ENCODE measurements around the gene ZNRD2.
A peak's percentile ranks its signal among the peaks of the same experiment; 100 is the strongest.

ZNRD2 gene

DNA sequence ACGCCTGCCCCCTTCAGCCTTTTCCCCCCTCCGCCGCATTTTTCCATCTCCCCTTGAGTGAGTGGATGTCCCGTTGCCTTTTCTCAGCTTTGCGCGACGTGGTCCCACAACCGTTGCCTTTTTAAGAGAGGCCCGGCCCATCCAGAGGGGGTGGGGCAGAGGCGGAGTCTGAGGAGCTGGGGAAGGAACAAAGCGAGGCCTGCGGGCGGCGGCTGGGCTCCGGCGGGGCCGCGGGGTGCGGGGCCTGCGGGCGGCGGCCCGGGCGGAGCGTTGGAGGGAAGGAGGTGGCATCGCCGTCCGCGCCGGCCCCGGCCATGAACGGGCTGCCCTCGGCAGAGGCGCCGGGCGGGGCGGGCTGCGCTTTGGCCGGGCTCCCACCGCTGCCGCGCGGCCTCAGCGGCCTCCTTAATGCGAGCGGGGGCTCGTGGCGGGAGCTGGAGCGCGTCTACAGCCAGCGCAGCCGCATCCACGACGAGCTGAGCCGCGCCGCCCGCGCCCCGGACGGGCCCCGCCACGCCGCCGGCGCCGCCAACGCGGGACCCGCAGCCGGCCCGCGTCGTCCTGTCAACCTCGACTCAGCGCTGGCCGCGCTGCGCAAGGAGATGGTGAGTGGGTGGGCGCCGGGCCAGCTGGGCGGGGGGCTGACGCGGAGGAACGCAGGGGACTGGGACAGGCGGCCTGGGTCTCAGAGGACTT lies 2.2 kb downstream of the ZNRD2 start, which contains the start of gene FAM89B:
FAM89B (plus strand) TSS at position 183 of the 696 bp plus-strand sequence; CDS start at position 315, 132 bp downstream.
- Histone ChIP-seq H3K27ac (ENCODE audit: extremely low read depth, low read depth, low read length) (peak within 1 kb of the TSS; percentile 83; the same call in 1 of the 2 replicates), H3K36me3 (ENCODE audit: control insufficient read depth in 2 of 2, insufficient read depth in 1 of 2, low read length in 2 of 2) (peaks cover 0 to 17% of the 10 kb centered on the region in 2 experiments; a peak in 1 of 3 replicates), H3K4me1 (ENCODE audit: control insufficient read depth, insufficient read depth, low read length) (peaks cover 17% of the 10 kb centered on the region; the same call in 1 of the 2 replicates), H3K4me3 (ENCODE audit: low read depth, low read length) (peak within 1 kb of the TSS; percentile 74), H3K9me3 (ENCODE audit: control insufficient read depth, insufficient read depth, low read depth, low read length) (no peaks in the 10 kb centered on the region)
- POLR2A ChIA-PET = interaction anchor here (0.5 to 4.2 kb wide), 22 partner anchors 11 to 320 kb away, joined by 3 to 39 read pairs (median 4); partner anchors contain the start of genes DPF2, KAT5, LTBP3 and MALAT1
- CTCF ChIA-PET = interaction anchor here (0.6 to 5.6 kb wide), 20 partner anchors 10 to 437 kb away, joined by 3 to 133 read pairs (median 4); partner anchors contain the start of genes KAT5 and LTBP3
- TF ChIP-seq, protein P1, sequence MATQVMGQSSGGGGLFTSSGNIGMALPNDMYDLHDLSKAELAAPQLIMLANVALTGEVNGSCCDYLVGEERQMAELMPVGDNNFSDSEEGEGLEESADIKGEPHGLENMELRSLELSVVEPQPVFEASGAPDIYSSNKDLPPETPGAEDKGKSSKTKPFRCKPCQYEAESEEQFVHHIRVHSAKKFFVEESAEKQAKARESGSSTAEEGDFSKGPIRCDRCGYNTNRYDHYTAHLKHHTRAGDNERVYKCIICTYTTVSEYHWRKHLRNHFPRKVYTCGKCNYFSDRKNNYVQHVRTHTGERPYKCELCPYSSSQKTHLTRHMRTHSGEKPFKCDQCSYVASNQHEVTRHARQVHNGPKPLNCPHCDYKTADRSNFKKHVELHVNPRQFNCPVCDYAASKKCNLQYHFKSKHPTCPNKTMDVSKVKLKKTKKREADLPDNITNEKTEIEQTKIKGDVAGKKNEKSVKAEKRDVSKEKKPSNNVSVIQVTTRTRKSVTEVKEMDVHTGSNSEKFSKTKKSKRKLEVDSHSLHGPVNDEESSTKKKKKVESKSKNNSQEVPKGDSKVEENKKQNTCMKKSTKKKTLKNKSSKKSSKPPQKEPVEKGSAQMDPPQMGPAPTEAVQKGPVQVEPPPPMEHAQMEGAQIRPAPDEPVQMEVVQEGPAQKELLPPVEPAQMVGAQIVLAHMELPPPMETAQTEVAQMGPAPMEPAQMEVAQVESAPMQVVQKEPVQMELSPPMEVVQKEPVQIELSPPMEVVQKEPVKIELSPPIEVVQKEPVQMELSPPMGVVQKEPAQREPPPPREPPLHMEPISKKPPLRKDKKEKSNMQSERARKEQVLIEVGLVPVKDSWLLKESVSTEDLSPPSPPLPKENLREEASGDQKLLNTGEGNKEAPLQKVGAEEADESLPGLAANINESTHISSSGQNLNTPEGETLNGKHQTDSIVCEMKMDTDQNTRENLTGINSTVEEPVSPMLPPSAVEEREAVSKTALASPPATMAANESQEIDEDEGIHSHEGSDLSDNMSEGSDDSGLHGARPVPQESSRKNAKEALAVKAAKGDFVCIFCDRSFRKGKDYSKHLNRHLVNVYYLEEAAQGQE (tag by site-specific recombination; IDR thresholded peaks at IDR 0.05) = no peak
- 0 out of 2 replicates have a peak, but pooled peaks have one; percentile 13 for TF ChIP-seq FEZF1 (tag by site-specific recombination; IDR thresholded peaks at IDR 0.05)
- peak; percentile 78; the same call in 1 of the 2 replicates for TF ChIP-seq KLF10 (tag by site-specific recombination; IDR thresholded peaks at IDR 0.05)
- TF ChIP-seq SP3 (tag by site-specific recombination; IDR thresholded peaks at IDR 0.05) = peak; percentile 72
- TF ChIP-seq, protein P2, sequence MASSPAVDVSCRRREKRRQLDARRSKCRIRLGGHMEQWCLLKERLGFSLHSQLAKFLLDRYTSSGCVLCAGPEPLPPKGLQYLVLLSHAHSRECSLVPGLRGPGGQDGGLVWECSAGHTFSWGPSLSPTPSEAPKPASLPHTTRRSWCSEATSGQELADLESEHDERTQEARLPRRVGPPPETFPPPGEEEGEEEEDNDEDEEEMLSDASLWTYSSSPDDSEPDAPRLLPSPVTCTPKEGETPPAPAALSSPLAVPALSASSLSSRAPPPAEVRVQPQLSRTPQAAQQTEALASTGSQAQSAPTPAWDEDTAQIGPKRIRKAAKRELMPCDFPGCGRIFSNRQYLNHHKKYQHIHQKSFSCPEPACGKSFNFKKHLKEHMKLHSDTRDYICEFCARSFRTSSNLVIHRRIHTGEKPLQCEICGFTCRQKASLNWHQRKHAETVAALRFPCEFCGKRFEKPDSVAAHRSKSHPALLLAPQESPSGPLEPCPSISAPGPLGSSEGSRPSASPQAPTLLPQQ (tag by site-specific recombination; IDR thresholded peaks at IDR 0.05) = peak; percentile 100
- TF ChIP-seq ZBTB8A (tag by site-specific recombination; IDR thresholded peaks at IDR 0.05) = peak; percentile 46; the same call in 1 of the 2 replicates
- 0 out of 2 replicates have a peak, but pooled peaks have one; percentile 16 for TF ChIP-seq ZFHX2 (tag by site-specific recombination; conservative IDR thresholded peaks at IDR 0.05)
- TF ChIP-seq SP7 (tag by site-specific recombination; IDR thresholded peaks at IDR 0.05) = 0 out of 2 replicates have a peak, but pooled peaks have one; percentile 17
- TF ChIP-seq ZNF830 (tag by site-specific recombination; IDR thresholded peaks at IDR 0.05; ENCODE audit: low read depth) = no peak
- TF ChIP-seq, protein P3, sequence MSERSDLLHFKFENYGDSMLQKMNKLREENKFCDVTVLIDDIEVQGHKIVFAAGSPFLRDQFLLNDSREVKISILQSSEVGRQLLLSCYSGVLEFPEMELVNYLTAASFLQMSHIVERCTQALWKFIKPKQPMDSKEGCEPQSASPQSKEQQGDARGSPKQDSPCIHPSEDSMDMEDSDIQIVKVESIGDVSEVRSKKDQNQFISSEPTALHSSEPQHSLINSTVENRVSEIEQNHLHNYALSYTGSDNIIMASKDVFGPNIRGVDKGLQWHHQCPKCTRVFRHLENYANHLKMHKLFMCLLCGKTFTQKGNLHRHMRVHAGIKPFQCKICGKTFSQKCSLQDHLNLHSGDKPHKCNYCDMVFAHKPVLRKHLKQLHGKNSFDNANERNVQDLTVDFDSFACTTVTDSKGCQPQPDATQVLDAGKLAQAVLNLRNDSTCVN (tag by site-specific recombination; optimal IDR thresholded peaks at IDR 0.05) = peak; percentile 14
- TF ChIP-seq, protein P4, sequence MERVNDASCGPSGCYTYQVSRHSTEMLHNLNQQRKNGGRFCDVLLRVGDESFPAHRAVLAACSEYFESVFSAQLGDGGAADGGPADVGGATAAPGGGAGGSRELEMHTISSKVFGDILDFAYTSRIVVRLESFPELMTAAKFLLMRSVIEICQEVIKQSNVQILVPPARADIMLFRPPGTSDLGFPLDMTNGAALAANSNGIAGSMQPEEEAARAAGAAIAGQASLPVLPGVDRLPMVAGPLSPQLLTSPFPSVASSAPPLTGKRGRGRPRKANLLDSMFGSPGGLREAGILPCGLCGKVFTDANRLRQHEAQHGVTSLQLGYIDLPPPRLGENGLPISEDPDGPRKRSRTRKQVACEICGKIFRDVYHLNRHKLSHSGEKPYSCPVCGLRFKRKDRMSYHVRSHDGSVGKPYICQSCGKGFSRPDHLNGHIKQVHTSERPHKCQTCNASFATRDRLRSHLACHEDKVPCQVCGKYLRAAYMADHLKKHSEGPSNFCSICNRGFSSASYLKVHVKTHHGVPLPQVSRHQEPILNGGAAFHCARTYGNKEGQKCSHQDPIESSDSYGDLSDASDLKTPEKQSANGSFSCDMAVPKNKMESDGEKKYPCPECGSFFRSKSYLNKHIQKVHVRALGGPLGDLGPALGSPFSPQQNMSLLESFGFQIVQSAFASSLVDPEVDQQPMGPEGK (tag by site-specific recombination; IDR thresholded peaks at IDR 0.05) = 0 out of 2 replicates have a peak, but pooled peaks have one; percentile 22
- peak; percentile 38; the same call in 1 of the 2 replicates for TF ChIP-seq SP2 (tag by site-specific recombination; IDR thresholded peaks at IDR 0.05)
- no peak for TF ChIP-seq ZNF394 (tag by site-specific recombination; IDR thresholded peaks at IDR 0.05; ENCODE audit: borderline replicate concordance)
- peak; percentile 100 for TF ChIP-seq ZFP69B (tag by site-specific recombination; IDR thresholded peaks at IDR 0.05)
- peak; percentile 75; the same call in 1 of the 2 replicates for TF ChIP-seq KLF9 (tag by site-specific recombination; IDR thresholded peaks at IDR 0.05; ENCODE audit: low read depth)
